GM10266 (cell line): Measurements from ENCODE around the gene BBIP1.

Experiments used
- DNase-seq: peaks from one replicate; pipeline ENCODE4 v3.0.0; 2012; ENCODE audit errors: extremely low spot score
- CTCF ChIP-seq: IDR thresholded peaks from 2 replicates; pipeline ENCODE4 v1.5.1; 2012; ENCODE audit warnings: mild to moderate bottlenecking, low read depth; ENCODE audit not compliant: control insufficient read depth, insufficient read depth; ENCODE audit errors: missing control alignments

The BBIP1 gene

GRCh38 chr10:110918643-110919348 lies at the start of gene BBIP1:
Gene BBIP1 (minus strand): TSS chr10:110919180. CDS start chr10:110918157, 1,023 bp downstream.
- no peak for TF ChIP-seq CTCF
- peak; percentile 87 for DNase-seq

DNA sequence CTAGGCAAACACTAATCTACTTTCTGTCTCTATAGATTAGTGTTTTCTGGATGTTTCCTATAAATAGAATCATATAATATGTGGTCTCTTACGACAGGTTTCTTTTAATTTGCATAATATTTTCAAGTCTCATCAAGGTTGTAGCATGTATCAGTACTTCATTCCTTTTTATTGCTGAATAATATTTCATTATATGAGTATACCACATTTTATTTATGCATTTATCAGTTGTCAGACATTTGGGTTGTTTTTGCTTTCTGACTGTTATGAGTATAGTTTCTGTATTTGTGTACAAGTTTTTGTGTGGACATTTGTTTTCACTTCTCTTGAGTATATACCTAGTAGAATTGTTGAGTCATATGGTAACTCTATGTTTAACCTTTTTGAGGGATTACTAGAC lies 48.7 kb upstream of the BBIP1 start:
- no peak for DNase-seq
- TF ChIP-seq CTCF = no peak

DNA sequence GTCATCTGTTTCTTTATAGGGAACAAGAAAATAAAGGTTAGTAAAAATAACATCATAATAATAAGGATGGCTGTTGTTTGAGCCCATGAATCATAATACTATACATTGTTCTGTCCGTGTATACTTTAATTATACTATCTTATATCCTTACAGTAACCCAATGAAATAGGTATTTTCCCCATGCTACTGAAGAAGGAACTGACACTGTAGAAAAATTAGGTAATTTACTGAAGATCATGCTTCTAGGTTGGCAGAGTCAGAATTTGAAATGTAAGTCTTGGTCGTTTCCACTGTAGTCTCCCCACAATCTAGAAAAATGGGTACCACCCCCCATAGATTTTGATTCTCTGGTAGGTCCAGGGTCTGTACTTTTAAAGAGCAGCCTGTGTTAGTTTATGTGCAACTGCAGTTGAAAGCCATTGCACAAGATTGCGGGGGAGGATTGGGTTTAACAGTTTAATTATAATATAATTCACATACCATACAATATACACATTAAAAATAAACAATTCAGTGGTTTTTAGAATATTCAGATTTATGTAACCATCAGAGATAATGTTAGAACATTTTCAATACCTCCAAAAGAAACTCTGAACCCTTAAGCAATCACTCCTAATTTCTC lies 48.1 kb upstream of the BBIP1 start:
- TF ChIP-seq CTCF = no peak
- no peak for DNase-seq

DNA sequence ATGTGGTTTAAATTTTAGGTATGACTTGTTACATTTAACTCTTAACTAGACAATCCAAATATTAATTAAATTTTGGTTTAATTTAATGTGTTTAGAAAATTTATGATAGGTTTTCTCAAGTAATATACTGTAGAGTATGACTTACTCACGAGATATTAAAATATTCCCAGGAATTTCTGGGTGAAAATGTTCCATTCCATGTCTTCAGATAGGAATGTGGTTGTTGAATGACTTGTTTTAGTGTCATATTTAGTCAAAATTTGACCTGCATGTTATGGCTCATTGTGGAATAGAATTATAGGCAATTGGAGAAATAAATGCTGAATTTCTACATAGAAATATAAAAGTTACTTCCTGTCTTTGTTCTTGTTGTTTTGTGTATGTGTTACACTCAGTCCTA lies 47.2 kb upstream of the BBIP1 start:
- no peak for TF ChIP-seq CTCF
- DNase-seq = no peak

DNA sequence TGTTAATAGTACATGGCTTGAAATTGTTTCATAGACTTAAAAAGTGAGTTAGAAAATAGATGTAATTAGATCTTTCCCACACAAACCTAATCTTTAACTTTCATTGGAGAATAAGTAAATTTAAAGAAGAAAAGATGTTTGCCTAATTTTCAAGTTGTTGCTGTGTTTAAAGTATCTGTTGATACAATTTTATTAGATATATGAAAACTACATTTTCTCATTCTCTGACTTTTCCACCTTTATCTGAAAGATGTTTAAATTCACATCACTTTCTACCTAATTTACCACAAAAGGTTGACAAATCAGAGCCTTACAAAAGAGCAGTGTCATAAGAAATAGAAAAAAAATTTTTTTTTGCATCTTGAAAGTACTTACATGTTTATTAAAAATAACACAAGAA lies 46.2 kb upstream of the BBIP1 start:
- no peak for DNase-seq
- no peak for TF ChIP-seq CTCF

DNA sequence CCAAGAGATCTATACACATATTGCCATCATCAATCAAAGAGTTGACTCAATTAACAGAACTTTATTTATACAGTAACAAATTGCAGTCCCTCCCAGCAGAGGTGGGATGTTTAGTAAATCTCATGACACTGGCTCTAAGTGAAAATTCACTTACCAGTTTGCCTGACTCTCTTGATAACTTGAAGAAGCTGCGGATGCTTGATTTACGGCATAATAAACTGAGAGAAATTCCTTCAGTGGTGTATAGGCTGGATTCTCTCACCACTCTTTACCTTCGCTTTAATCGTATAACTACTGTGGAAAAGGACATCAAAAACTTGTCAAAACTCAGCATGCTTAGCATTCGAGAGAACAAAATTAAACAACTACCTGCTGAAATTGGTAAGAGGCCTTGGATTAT lies 45.7 kb upstream of the BBIP1 start:
- TF ChIP-seq CTCF = no peak
- no peak for DNase-seq

- no peak for TF ChIP-seq CTCF
- DNase-seq = no peak
Measured at GRCh38 chr10:110963162-110963561, 44.2 kb upstream of the BBIP1 start.
